ENCODE measurements around the gene REXO5. TPM values are rescaled to one million over a fixed set of nuclear protein-coding genes. Genes with fewer than 3 reads are reported as not detected.

The REXO5 gene
- total and polyA plus RNA-seq, 2 of the 13 experiments (the other 11 are each of a cell fraction or from before 2014, with no cell fraction given), result 5.9 to 13.1 TPM

DNA sequence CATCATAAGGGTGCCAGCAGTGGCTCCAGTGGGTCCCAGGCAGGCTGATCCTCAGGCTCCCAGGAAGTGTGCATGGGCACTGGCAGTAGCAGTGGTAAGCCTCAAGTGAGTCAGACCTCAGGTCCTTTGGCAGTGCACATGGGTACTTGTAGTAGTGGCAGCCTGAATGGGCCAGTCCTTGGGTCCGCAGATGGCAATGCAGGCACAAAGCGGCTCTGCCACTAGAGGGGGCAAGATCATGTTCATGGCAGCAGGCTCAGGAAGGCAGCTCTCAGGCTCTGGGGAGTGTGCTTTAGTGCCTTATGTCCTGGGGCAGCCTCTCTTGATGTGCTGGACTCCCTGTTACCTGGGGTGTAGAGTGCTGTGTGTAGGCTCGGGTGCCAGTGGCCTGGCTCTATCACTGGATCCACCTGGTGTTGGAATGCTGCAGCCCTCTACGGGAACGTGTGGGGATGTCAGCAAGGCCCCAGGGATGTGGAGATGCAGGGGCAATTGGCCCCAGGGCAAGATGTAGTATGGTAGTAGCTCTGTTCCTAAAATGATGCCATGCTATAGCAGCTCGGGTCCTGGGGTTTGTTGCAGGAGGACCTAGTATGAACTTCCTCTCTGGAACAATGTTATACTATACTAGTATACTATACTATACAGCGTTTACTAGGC, 31.5 kb upstream of the REXO5 start (continued):
- TF ChIP-seq, protein P1, sequence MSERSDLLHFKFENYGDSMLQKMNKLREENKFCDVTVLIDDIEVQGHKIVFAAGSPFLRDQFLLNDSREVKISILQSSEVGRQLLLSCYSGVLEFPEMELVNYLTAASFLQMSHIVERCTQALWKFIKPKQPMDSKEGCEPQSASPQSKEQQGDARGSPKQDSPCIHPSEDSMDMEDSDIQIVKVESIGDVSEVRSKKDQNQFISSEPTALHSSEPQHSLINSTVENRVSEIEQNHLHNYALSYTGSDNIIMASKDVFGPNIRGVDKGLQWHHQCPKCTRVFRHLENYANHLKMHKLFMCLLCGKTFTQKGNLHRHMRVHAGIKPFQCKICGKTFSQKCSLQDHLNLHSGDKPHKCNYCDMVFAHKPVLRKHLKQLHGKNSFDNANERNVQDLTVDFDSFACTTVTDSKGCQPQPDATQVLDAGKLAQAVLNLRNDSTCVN (CRISPR knock-in tag; IDR thresholded peaks at IDR 0.05; ENCODE audit: borderline replicate concordance), result no peak
- TF ChIP-seq ZNF776 (CRISPR knock-in tag; IDR thresholded peaks at IDR 0.05) (no peak), FOSL1 (CRISPR knock-in tag; IDR thresholded peaks at IDR 0.05; ENCODE audit: borderline replicate concordance) (no peak), RXRA (CRISPR knock-in tag; IDR thresholded peaks at IDR 0.05) (no peak), MXI1 (IDR thresholded peaks at IDR 0.05; ENCODE audit: borderline replicate concordance, low read depth, low read length) (no peak), SMAD1 (CRISPR knock-in tag; IDR thresholded peaks at IDR 0.05; ENCODE audit: borderline replicate concordance, low read depth) (no peak), MAFK (conservative IDR thresholded peaks at IDR 0.05 in 1 of 2, IDR thresholded peaks at IDR 0.05 in 1 of 2; ENCODE audit: low read length in 2 of 2) (no peak), KDM1A (CRISPR knock-in tag; IDR thresholded peaks at IDR 0.05) (no peak), RFX5 (IDR thresholded peaks at IDR 0.05; ENCODE audit: low read depth, low read length) (no peak), ZNF839 (CRISPR knock-in tag; IDR thresholded peaks at IDR 0.05; ENCODE audit: borderline replicate concordance) (no peak), ZNF781 (CRISPR knock-in tag; IDR thresholded peaks at IDR 0.05; ENCODE audit: borderline replicate concordance, not compliant biosample characterization) (no peak), HDAC2 (CRISPR knock-in tag; IDR thresholded peaks at IDR 0.05) (0 out of 2 replicates have a peak, but pooled peaks have one; percentile 18), SP1 (IDR thresholded peaks at IDR 0.05) (no peak), SP1 (CRISPR knock-in tag; IDR thresholded peaks at IDR 0.05) (no peak), HOXA3 (CRISPR knock-in tag; IDR thresholded peaks at IDR 0.05) (no peak; the same call in 1 of the 2 replicates), PAF1 (CRISPR knock-in tag; IDR thresholded peaks at IDR 0.05) (no peak), ZFP90 (CRISPR knock-in tag; IDR thresholded peaks at IDR 0.05; ENCODE audit: borderline replicate concordance) (no peak)
- TF ChIP-seq, protein P2, sequence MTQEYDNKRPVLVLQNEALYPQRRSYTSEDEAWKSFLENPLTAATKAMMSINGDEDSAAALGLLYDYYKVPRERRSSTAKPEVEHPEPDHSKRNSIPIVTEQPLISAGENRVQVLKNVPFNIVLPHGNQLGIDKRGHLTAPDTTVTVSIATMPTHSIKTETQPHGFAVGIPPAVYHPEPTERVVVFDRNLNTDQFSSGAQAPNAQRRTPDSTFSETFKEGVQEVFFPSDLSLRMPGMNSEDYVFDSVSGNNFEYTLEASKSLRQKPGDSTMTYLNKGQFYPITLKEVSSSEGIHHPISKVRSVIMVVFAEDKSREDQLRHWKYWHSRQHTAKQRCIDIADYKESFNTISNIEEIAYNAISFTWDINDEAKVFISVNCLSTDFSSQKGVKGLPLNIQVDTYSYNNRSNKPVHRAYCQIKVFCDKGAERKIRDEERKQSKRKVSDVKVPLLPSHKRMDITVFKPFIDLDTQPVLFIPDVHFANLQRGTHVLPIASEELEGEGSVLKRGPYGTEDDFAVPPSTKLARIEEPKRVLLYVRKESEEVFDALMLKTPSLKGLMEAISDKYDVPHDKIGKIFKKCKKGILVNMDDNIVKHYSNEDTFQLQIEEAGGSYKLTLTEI (CRISPR knock-in tag; conservative IDR thresholded peaks at IDR 0.05), result no peak
- TF ChIP-seq, protein P3, sequence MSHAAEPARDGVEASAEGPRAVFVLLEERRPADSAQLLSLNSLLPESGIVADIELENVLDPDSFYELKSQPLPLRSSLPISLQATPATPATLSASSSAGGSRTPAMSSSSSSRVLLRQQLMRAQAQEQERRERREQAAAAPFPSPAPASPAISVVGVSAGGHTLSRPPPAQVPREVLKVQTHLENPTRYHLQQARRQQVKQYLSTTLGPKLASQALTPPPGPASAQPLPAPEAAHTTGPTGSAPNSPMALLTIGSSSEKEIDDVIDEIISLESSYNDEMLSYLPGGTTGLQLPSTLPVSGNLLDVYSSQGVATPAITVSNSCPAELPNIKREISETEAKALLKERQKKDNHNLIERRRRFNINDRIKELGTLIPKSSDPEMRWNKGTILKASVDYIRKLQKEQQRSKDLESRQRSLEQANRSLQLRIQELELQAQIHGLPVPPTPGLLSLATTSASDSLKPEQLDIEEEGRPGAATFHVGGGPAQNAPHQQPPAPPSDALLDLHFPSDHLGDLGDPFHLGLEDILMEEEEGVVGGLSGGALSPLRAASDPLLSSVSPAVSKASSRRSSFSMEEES (CRISPR knock-in tag; IDR thresholded peaks at IDR 0.05), result no peak
- TF ChIP-seq, protein P4, sequence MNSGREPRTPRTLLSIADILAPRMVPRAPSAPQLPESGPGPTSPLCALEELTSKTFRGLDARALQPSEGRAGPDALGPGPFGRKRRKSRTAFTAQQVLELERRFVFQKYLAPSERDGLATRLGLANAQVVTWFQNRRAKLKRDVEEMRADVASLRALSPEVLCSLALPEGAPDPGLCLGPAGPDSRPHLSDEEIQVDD (CRISPR knock-in tag; IDR thresholded peaks at IDR 0.05; ENCODE audit: borderline replicate concordance), result no peak; the same call in 1 of the 2 replicates
- TF ChIP-seq, protein P5, sequence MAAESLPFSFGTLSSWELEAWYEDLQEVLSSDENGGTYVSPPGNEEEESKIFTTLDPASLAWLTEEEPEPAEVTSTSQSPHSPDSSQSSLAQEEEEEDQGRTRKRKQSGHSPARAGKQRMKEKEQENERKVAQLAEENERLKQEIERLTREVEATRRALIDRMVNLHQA (CRISPR knock-in tag; IDR thresholded peaks at IDR 0.05), result no peak
- TF ChIP-seq, protein P6, sequence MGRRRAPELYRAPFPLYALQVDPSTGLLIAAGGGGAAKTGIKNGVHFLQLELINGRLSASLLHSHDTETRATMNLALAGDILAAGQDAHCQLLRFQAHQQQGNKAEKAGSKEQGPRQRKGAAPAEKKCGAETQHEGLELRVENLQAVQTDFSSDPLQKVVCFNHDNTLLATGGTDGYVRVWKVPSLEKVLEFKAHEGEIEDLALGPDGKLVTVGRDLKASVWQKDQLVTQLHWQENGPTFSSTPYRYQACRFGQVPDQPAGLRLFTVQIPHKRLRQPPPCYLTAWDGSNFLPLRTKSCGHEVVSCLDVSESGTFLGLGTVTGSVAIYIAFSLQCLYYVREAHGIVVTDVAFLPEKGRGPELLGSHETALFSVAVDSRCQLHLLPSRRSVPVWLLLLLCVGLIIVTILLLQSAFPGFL (CRISPR knock-in tag; IDR thresholded peaks at IDR 0.05), result no peak
- TF ChIP-seq, protein P7, sequence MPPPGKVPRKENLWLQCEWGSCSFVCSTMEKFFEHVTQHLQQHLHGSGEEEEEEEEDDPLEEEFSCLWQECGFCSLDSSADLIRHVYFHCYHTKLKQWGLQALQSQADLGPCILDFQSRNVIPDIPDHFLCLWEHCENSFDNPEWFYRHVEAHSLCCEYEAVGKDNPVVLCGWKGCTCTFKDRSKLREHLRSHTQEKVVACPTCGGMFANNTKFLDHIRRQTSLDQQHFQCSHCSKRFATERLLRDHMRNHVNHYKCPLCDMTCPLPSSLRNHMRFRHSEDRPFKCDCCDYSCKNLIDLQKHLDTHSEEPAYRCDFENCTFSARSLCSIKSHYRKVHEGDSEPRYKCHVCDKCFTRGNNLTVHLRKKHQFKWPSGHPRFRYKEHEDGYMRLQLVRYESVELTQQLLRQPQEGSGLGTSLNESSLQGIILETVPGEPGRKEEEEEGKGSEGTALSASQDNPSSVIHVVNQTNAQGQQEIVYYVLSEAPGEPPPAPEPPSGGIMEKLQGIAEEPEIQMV (CRISPR knock-in tag; IDR thresholded peaks at IDR 0.05; ENCODE audit: low read depth), result peak; percentile 22; the same call in 1 of the 2 replicates

Measured in HepG2 (cell line).